Stomach (tissue), 9 donors: Measurements from ENCODE around the gene STUM. TPM values are rescaled to one million over a fixed set of nuclear protein-coding genes. Genes with fewer than 3 reads are reported as not detected.
"Not testable (repeated sequence)": the region's sequence is repeated elsewhere in the genome, so short reads cannot be mapped to it uniquely, and the experiment has no call there.

Experiments
- DNase-seq, 2 donors: peaks; one replicate each; pipeline versions ENCODE4 v3.0.0 to v3.0.0-alpha.2; 2013 to 2019
- H3K27ac ChIP-seq, 5 donors: fragments of 200-600 bp in 4 of 5; sonication (generic) in 4 of 5; one replicate each; pipeline ENCODE4 v1.5.1; 2013 to 2019; ENCODE audit warnings: mild to moderate bottlenecking in 1 of 5, moderate library complexity in 1 of 5
- H3K27me3 ChIP-seq, 3 donors: fragments of 200-600 bp; sonication (generic); one replicate each; pipeline ENCODE4 v1.5.1; 2017 to 2019; ENCODE audit warnings: mixed run types in 1 of 3
- H3K36me3 ChIP-seq, 4 donors: fragments of 200-600 bp; sonication (generic); 1 replicate in 3 of 4; 2 replicates in 1 of 4; pipeline ENCODE4 v1.5.1; 2016 to 2019
- H3K4me1 ChIP-seq, 4 donors: fragments of 200-600 bp; sonication (generic); one replicate each; pipeline ENCODE4 v1.5.1; 2016 to 2019
- H3K4me3 ChIP-seq, 4 donors: fragments of 200-600 bp; sonication (generic) in 3 of 4; one replicate each; pipeline ENCODE4 v1.5.1; 2016 to 2019; ENCODE audit warnings: mild to moderate bottlenecking in 1 of 4
- H3K9me3 ChIP-seq, 4 donors: fragments of 200-600 bp; sonication (generic); one replicate each; pipeline ENCODE4 v1.5.1; 2016 to 2019
- CTCF ChIP-seq, 7 experiments: fragments of 450-650 bp in 4 of 7; fragments of 200-600 bp in 3 of 7; sonication (generic) in 3 of 7; IDR thresholded peaks; one replicate each; pipeline ENCODE4 v1.5.1; 2016 to 2019; ENCODE audit warnings: antibody characterized with exemption in 7 of 7, control low read depth in 2 of 7, mild to moderate bottlenecking in 1 of 7
- EP300 ChIP-seq: sonication (generic); formaldehyde crosslinking; IDR thresholded peaks from one replicate; pipeline ENCODE4 v1.6.1; 2017; ENCODE audit warnings: antibody characterized with exemption
- POLR2A ChIP-seq, 4 donors: fragments of 450-650 bp; IDR thresholded peaks; one replicate each; pipeline ENCODE4 v1.6.1; 2016; ENCODE audit warnings: antibody characterized with exemption in 4 of 4, control low read depth in 2 of 4, mild to moderate bottlenecking in 1 of 4, moderate library complexity in 1 of 4
- POLR2AphosphoS5 ChIP-seq, 3 donors: sonication (generic); formaldehyde crosslinking; IDR thresholded peaks; one replicate each; pipeline ENCODE4 v1.6.1; 2016; ENCODE audit warnings: antibody characterized with exemption in 3 of 3
- WGBS, 5 donors: extraction: QIAGEN DNeasy Blood & Tissue Kit in 3 of 5; methylation state at CpG; one replicate each; pipeline versions ENCODE4 v1.1.5 to v1.1.7; 2013 to 2018; 5-methylcytosine and 5-hydroxymethylcytosine counted together
- intact Hi-C: fragments of 100-400 bp; cut with DNase I; formaldehyde crosslinking; loops from one replicate; pipeline ENCODE4 v1.15.1; 2023; ENCODE audit warnings: low total_unique reads
- polyA plus RNA-seq, 3 donors: library from polyadenylated mRNA; stranded (reverse); fragments of 200-250 nt; gene quantifications; one replicate each; pipeline ENCODE4 v1.2.3, GENCODE V29; 2013
- total RNA-seq, 5 donors: library from RNA; depleted of rRNA; stranded (reverse); fragments of >200 nt; gene quantifications; one replicate each; pipeline versions ENCODE4 v1.1.0 to v1.2.3, GENCODE V29; 2014 to 2016
- donor health status: healthy with polysubstance abuse.
- donor health status: Bipolar disorder and iron deficiency.
- donor health status: healthy.

STUM gene
- total and polyA plus RNA-seq, 8 donors = under 0.01 to 2.8 (median 1.5) TPM

- DNase-seq = no peak
These were observed 49.9 kb downstream of the STUM start for GRCh38 chr1:226598455-226598849.

GRCh38 chr1:226598955-226599354 lies 50.4 kb downstream of the STUM start:
- H3K4me3 ChIP-seq, H3K9me3 ChIP-seq, H3K27ac ChIP-seq, H3K27me3 ChIP-seq, H3K36me3 ChIP-seq, intact Hi-C loops, DNase-seq: not testable (repeated sequence)
- WGBS, 5 donors = 80 to 89% (median 85%) methylated on average over 3 of the region's 3 CpGs
- H3K4me1 ChIP-seq = peaks cover 6 to 18% (median 10%) of the 10 kb centered on the region in 4 donors

More at GRCh38 chr1:226598455-226598849, 49.9 kb downstream of the STUM start:
- no peaks in the 10 kb centered on the region for H3K36me3 ChIP-seq
- H3K27me3 ChIP-seq = no peaks in the 10 kb centered on the region
- no peak overlapping the region for H3K27ac ChIP-seq
- H3K4me3 ChIP-seq = no peak overlapping the region
- H3K4me1 ChIP-seq = peaks cover under 1 to 13% (median 8%) of the 10 kb centered on the region in 4 donors
- H3K9me3 ChIP-seq = peaks cover 0 to 8% (median 0%) of the 10 kb centered on the region in 4 donors
- intact Hi-C loops = no loop called here
- 73 to 97% (median 84%) methylated on average over 1 to 2 of the region's 2 CpGs for WGBS, 5 donors
- no peak for TF ChIP-seq EP300
- no peak for TF ChIP-seq POLR2AphosphoS5 (IDR thresholded peaks at IDR 0.05)
- TF ChIP-seq CTCF (IDR thresholded peaks at IDR 0.05) = no peak
- TF ChIP-seq POLR2A (IDR thresholded peaks at IDR 0.05) = no peak

- no peak for DNase-seq
- no peak for TF ChIP-seq EP300
- no peak for TF ChIP-seq POLR2AphosphoS5 (IDR thresholded peaks at IDR 0.05)
- no peak for TF ChIP-seq POLR2A (IDR thresholded peaks at IDR 0.05)
- TF ChIP-seq CTCF (IDR thresholded peaks at IDR 0.05) = no peak
- Histone ChIP-seq H3K27me3 (no peaks in the 10 kb centered on the region), H3K4me3 (no peak overlapping the region), H3K27ac (no peak overlapping the region), H3K36me3 (no peaks in the 10 kb centered on the region), H3K4me1 (peaks cover 9 to 26% (median 14%) of the 10 kb centered on the region in 4 donors), H3K9me3 (peaks cover 0 to 8% (median 0%) of the 10 kb centered on the region in 4 donors)
- intact Hi-C loops = loop anchor here (10.0 kb wide), 1 partner anchor 175 kb away; no protein-coding TSS in a partner anchor
These were observed 51.2 kb downstream of the STUM start for GRCh38 chr1:226599636-226600238.

- Histone ChIP-seq H3K27me3 (no peaks in the 10 kb centered on the region), H3K36me3 (no peaks in the 10 kb centered on the region), H3K9me3 (peaks cover 0 to 8% (median 0%) of the 10 kb centered on the region in 4 donors), H3K4me3 (no peak overlapping the region), H3K27ac (no peak overlapping the region), H3K4me1 (peaks cover 9 to 31% (median 17%) of the 10 kb centered on the region in 4 donors)
- DNase-seq = no peak
- 69 to 89% (median 84%) methylated on average over 3 to 4 of the region's 4 CpGs for WGBS, 5 donors
- TF ChIP-seq POLR2AphosphoS5 (IDR thresholded peaks at IDR 0.05) (no peak), EP300 (no peak), CTCF (IDR thresholded peaks at IDR 0.05) (no peak), POLR2A (IDR thresholded peaks at IDR 0.05) (no peak)
- intact Hi-C loops = loop anchor here (10.0 kb wide), 1 partner anchor 175 kb away; no protein-coding TSS in a partner anchor
These were observed 51.7 kb downstream of the STUM start for GRCh38 chr1:226600254-226600653.

GRCh38 chr1:226601456-226601855 lies 52.9 kb downstream of the STUM start:
- no peaks in the 10 kb centered on the region for H3K36me3 ChIP-seq
- intact Hi-C loops = loop anchor here (10.0 kb wide), 1 partner anchor 177 kb away; no protein-coding TSS in a partner anchor
- no peaks in the 10 kb centered on the region for H3K9me3 ChIP-seq
- 90 to 97% (median 95%) methylated on average over 9 of the region's 9 CpGs for WGBS, 5 donors
- TF ChIP-seq POLR2AphosphoS5 (IDR thresholded peaks at IDR 0.05) (no peak), POLR2A (IDR thresholded peaks at IDR 0.05) (no peak), EP300 (no peak), CTCF (IDR thresholded peaks at IDR 0.05) (no peak)
- no peaks in the 10 kb centered on the region for H3K27me3 ChIP-seq
- H3K4me3 ChIP-seq = no peak overlapping the region
- H3K27ac ChIP-seq = peak overlapping the region in 3 of 5 donors; percentile 76 to 82 (median 81)
- peaks cover 10 to 43% (median 23%) of the 10 kb centered on the region in 4 donors for H3K4me1 ChIP-seq
- DNase-seq = no peak
